GM21390 (cell line): Measurements from ENCODE around the gene CFAP52.
"Not testable (repeated sequence)": the region's sequence is repeated elsewhere in the genome, so short reads cannot be mapped to it uniquely, and the experiment has no call there.

Experiments used
- ATAC-seq: cut with Tn5 transposase; IDR thresholded peaks from one replicate; pipeline ENCODE4 v1.9.1; 2021; ENCODE audit not compliant: unreplicated experiment

The CFAP52 gene

GRCh38 chr17:9568004-9568403 lies 8.4 kb upstream of the CFAP52 start:
- no peak for ATAC-seq

GRCh38 chr17:9568957-9569588 lies 7.4 kb upstream of the CFAP52 start:
- ATAC-seq, result no peak

GRCh38 chr17:9571201-9571600 lies 5.2 kb upstream of the CFAP52 start:
- no peak for ATAC-seq

GRCh38 chr17:9575381-9576101 lies 901 bp upstream of the CFAP52 start, which contains the start of gene STX8:
TSS of gene STX8 (minus strand) at chr17:9575820. CDS start at chr17:9575808, 12 bp downstream.
- ATAC-seq, result peak; percentile 74

GRCh38 chr17:9577373-9577709 lies 899 bp downstream of the CFAP52 start:
- no peak for ATAC-seq

- ATAC-seq, result no peak
Observed at GRCh38 chr17:9587969-9588656, 11.7 kb downstream of the CFAP52 start.

GRCh38 chr17:9594065-9594464 lies 17.6 kb downstream of the CFAP52 start:
- no peak for ATAC-seq

- not testable (repeated sequence) for ATAC-seq
Observed at GRCh38 chr17:9597638-9598037, 21.2 kb downstream of the CFAP52 start.

- ATAC-seq, result no peak
Observed at GRCh38 chr17:9598661-9599060, 22.2 kb downstream of the CFAP52 start.

GRCh38 chr17:9604583-9604982 lies 28.1 kb downstream of the CFAP52 start:
- ATAC-seq, result not testable (repeated sequence)

GRCh38 chr17:9606453-9606852 lies 30.0 kb downstream of the CFAP52 start:
- no peak for ATAC-seq

GRCh38 chr17:9607058-9607457 lies 30.6 kb downstream of the CFAP52 start:
- ATAC-seq, result not testable (repeated sequence)

- ATAC-seq, result no peak
Observed at GRCh38 chr17:9611557-9611956, 35.1 kb downstream of the CFAP52 start.

GRCh38 chr17:9612006-9612405 lies 35.6 kb downstream of the CFAP52 start:
- ATAC-seq, result no peak

GRCh38 chr17:9615486-9615885 lies 39.0 kb downstream of the CFAP52 start:
- ATAC-seq, result no peak

GRCh38 chr17:9622961-9623360 lies 46.5 kb downstream of the CFAP52 start:
- no peak for ATAC-seq

GRCh38 chr17:9628509-9628908 lies 52.1 kb downstream of the CFAP52 start:
- ATAC-seq, result no peak

- no peak for ATAC-seq
Observed at GRCh38 chr17:9632741-9633140, 56.3 kb downstream of the CFAP52 start.

- ATAC-seq, result no peak
Observed at GRCh38 chr17:9635340-9635739, 58.9 kb downstream of the CFAP52 start.

- no peak for ATAC-seq
Observed at GRCh38 chr17:9636501-9636900, 60.1 kb downstream of the CFAP52 start.

GRCh38 chr17:9640388-9640787 lies 63.9 kb downstream of the CFAP52 start:
- not testable (repeated sequence) for ATAC-seq

- no peak for ATAC-seq
Observed at GRCh38 chr17:9643611-9644010, 67.2 kb downstream of the CFAP52 start.
